Upper lobe of left lung (tissue), 4 donors: ENCODE measurements around the gene ABCB11.

Experiments used
- CTCF ChIP-seq, 6 experiments: fragments of 450-650 bp in 4 of 6; fragments of 200-600 bp in 2 of 6; sonication (generic) in 2 of 6; IDR thresholded peaks; one replicate each; pipeline ENCODE4 v1.5.1; 2016 to 2019; ENCODE audit warnings: antibody characterized with exemption in 6 of 6
- POLR2A ChIP-seq, 4 donors: fragments of 450-650 bp; IDR thresholded peaks; one replicate each; pipeline ENCODE4 v1.5.1; 2016 to 2017; ENCODE audit warnings: antibody characterized with exemption in 4 of 4, mild to moderate bottlenecking in 2 of 4

- TF ChIP-seq CTCF (IDR thresholded peaks at IDR 0.05) (no peak), POLR2A (IDR thresholded peaks at IDR 0.05) (peak in 1 of 4 donors; percentile 26)
Measured at GRCh38 chr2:169069341-169069740, 38.2 kb upstream of the ABCB11 start, which contains the start of gene DHRS9.
